HepG2 (cell line): ENCODE measurements around the gene MYRIP. TPM values are rescaled to one million over a fixed set of nuclear protein-coding genes. Genes with fewer than 3 reads are reported as not detected.

ENCODE experiments used
- ATAC-seq: fragments of 200-7000 bp; cut with Tn5 transposase; 3 replicates; pipeline ENCODE4 v1.9.1; 2020; ENCODE audit warnings: mild to moderate bottlenecking, moderate library complexity
- BruUV-seq: library from RNA; stranded (reverse); fragments of 400-500 nt; replicated peaks from 2 replicates; lab custom pipeline; 2021; lab: Mats Ljungman, UMichigan
- CTCF ChIA-PET: fragments of 300-600 bp; formaldehyde crosslinking; extraction: SDS; loops from one replicate; lab custom pipeline; 2021; ENCODE audit warnings: low total read pairs, inconsistent platforms, low intra/inter-chr PET ratio; lab: Yijun Ruan, JAX
- POLR2A ChIA-PET: fragments of 350-600 bp; sonication (Branson Sonifier 250); formaldehyde crosslinking; loops from one replicate; lab custom pipeline; 2020; ENCODE audit warnings: antibody characterized with exemption, inconsistent platforms; lab: Yijun Ruan, JAX
- DNase-seq: peaks from one replicate; pipeline ENCODE4 v3.0.0-alpha.2; 2015; ENCODE audit warnings: low spot score
- FAIRE-seq: peaks from 3 replicates; lab custom pipeline; 2011; peaks lifted over from hg19 to GRCh38; lab: Jason Lieb, UNC
- H2AFZ ChIP-seq: one replicate; pipeline ENCODE4 v1.6.1; 2011; ENCODE audit warnings: low read length, inconsistent platforms
- H3K27ac ChIP-seq: fragments of 300-600 bp; 3 replicates; pipeline ENCODE4 v1.8.0; 2011; ENCODE audit warnings: mixed run types, mild to moderate bottlenecking, mixed read lengths, low read length, inconsistent platforms; ENCODE audit not compliant: insufficient read depth; ENCODE audit errors: extremely low read length
- H3K27me3 ChIP-seq, 2 experiments: fragments of 200-600 bp in 1 of 2; 2 replicates in 1 of 2; 3 replicates in 1 of 2; pipeline versions ENCODE4 v1.6.0 to v1.8.0; 2011; ENCODE audit warnings: low read length in 2 of 2, mild to moderate bottlenecking in 2 of 2, moderate library complexity in 2 of 2, inconsistent platforms in 1 of 2; ENCODE audit not compliant: insufficient read depth in 2 of 2, control insufficient read depth in 1 of 2
- H3K36me3 ChIP-seq, 2 experiments: fragments of 200-600 bp in 1 of 2; replicated peaks in 1 of 2; 2 replicates in 1 of 2; 3 replicates in 1 of 2; pipeline versions ENCODE4 v1.5.1 to v1.8.0; 2011; ENCODE audit warnings: low read length in 2 of 2, inconsistent platforms in 1 of 2; ENCODE audit not compliant: insufficient read depth in 2 of 2, control insufficient read depth in 1 of 2
- H3K4me1 ChIP-seq: 2 replicates; pipeline ENCODE4 v1.5.1; 2012; ENCODE audit warnings: low read length, inconsistent platforms; ENCODE audit not compliant: insufficient read depth
- H3K4me2 ChIP-seq: 2 replicates; pipeline ENCODE4 v1.6.0; 2011; ENCODE audit warnings: low read depth, low read length, inconsistent platforms
- H3K4me3 ChIP-seq, 3 experiments: fragments of 200-600 bp in 1 of 3; sonication (generic), shearing (Covaris generic) in 1 of 3; replicated peaks in 1 of 3; 2 replicates each; pipeline ENCODE4 v1.5.1; 2011 to 2016; ENCODE audit warnings: low read length in 3 of 3, inconsistent platforms in 2 of 3, low read depth in 2 of 3, mild to moderate bottlenecking in 2 of 3, control low read depth in 1 of 3, mixed read lengths in 1 of 3; ENCODE audit not compliant: insufficient read depth in 1 of 3
- H3K79me2 ChIP-seq: one replicate; pipeline ENCODE4 v1.6.1; 2011; ENCODE audit warnings: low read length, inconsistent platforms; ENCODE audit not compliant: insufficient read depth
- H3K9ac ChIP-seq: 2 replicates; pipeline ENCODE4 v1.6.0; 2011; ENCODE audit warnings: mild to moderate bottlenecking, low read depth, low read length, inconsistent platforms; ENCODE audit not compliant: insufficient read depth
- H3K9me3 ChIP-seq: 2 replicates; pipeline ENCODE4 v1.5.1; 2012; ENCODE audit warnings: mild to moderate bottlenecking, low read length
- H4K20me1 ChIP-seq: 2 replicates; pipeline ENCODE4 v1.6.0; 2011; ENCODE audit warnings: inconsistent platforms, mild to moderate bottlenecking, low read length, moderate library complexity; ENCODE audit not compliant: insufficient read depth
- CHD2 ChIP-seq: IDR thresholded peaks from 2 replicates; pipeline ENCODE4 v1.6.1; 2011; ENCODE audit warnings: low read depth, low read length, improper control_type of control experiment
- ELF4 ChIP-seq: sonication (generic); formaldehyde crosslinking; IDR thresholded peaks from 2 replicates; pipeline ENCODE4 v1.5.0; 2020; ENCODE audit warnings: missing genetic modification reagents, mild to moderate bottlenecking, moderate library complexity, borderline replicate concordance
- HMGXB3 ChIP-seq: sonication (generic); formaldehyde crosslinking; IDR thresholded peaks from 2 replicates; pipeline ENCODE4 v1.4.0; 2020; ENCODE audit warnings: missing genetic modification reagents, borderline replicate concordance
- NBN ChIP-seq: fragments of 450-650 bp; conservative IDR thresholded peaks from 2 replicates; pipeline ENCODE4 v1.6.1; 2017
- PRDM4 ChIP-seq: sonication (generic); formaldehyde crosslinking; IDR thresholded peaks from 2 replicates; pipeline ENCODE4 v1.9.0; 2021; ENCODE audit warnings: missing genetic modification reagents, borderline replicate concordance
- SALL1 ChIP-seq: sonication (generic); formaldehyde crosslinking; IDR thresholded peaks from 2 replicates; pipeline ENCODE4 v1.8.0; 2022; ENCODE audit warnings: mild to moderate bottlenecking, missing genetic modification reagents
- STAG1 ChIP-seq: sonication (generic); formaldehyde crosslinking; IDR thresholded peaks from 2 replicates; pipeline ENCODE4 v1.4.0; 2020; ENCODE audit warnings: missing genetic modification reagents
- TAF1 ChIP-seq: sonication (generic); formaldehyde crosslinking; IDR thresholded peaks from 2 replicates; pipeline ENCODE4 v1.4.0; 2020; ENCODE audit warnings: missing genetic modification reagents
- YEATS4 ChIP-seq: sonication (generic); formaldehyde crosslinking; IDR thresholded peaks from 2 replicates; pipeline ENCODE4 v1.4.0; 2020; ENCODE audit warnings: missing genetic modification reagents, borderline replicate concordance
- ZNF362 ChIP-seq: sonication (generic); formaldehyde crosslinking; IDR thresholded peaks from 2 replicates; pipeline ENCODE4 v1.4.0; 2020; ENCODE audit warnings: missing genetic modification reagents, mild to moderate bottlenecking, borderline replicate concordance
- WGBS: methylation state at CpG from one replicate; pipeline ENCODE4 v1.1.6; 2017; ENCODE audit warnings: low lambda C conversion rate; 5-methylcytosine and 5-hydroxymethylcytosine counted together
- in situ Hi-C: cut with HindIII; loops from 2 replicates; pipeline ENCODE4 v1.10.0; 2017; ENCODE audit warnings: low pct_unique_long_range_greater_than_20kb; ENCODE audit not compliant: extremely low pct_ligation_motif_present
- intact Hi-C: fragments of 100-400 bp; cut with micrococcal nuclease; formaldehyde crosslinking; loops from one replicate; pipeline ENCODE4 v1.10.0; 2022; ENCODE audit not compliant: unreplicated experiment
- polyA plus RNA-seq, 8 experiments: library from polyadenylated mRNA; depleted of rRNA in 3 of 8; stranded (reverse) in 7 of 8; unstranded in 1 of 8; fragments of >200 nt; fragmentation: Illumina TruSeq in 4 of 8; extraction: Trizol in 4 of 8; gene quantifications; 2 replicates each; pipeline versions ENCODE4 v1.2.1 to v1.2.3, GENCODE V29; 2011 to 2016; ENCODE audit warnings: low read depth in 4 of 8, missing spikeins in 1 of 8, mixed read lengths in 1 of 8; ENCODE audit not compliant: insufficient read depth in 1 of 8
- total RNA-seq, 5 experiments: library from RNA; depleted of rRNA; stranded (reverse); fragments of >200 nt; fragmentation: Illumina TruSeq; extraction: Trizol; gene quantifications; 2 replicates each; pipeline ENCODE4 v1.2.3, GENCODE V29; 2016; ENCODE audit warnings: low read depth in 1 of 5

MYRIP gene
- total and polyA plus RNA-seq, 2 of the 13 experiments (the other 11 are each of a cell fraction or from before 2014, with no cell fraction given) = 0.64 to 0.84 TPM

- TF ChIP-seq PRDM4 (CRISPR knock-in tag) = no peak
- TF ChIP-seq YEATS4 (CRISPR knock-in tag) = no peak
- TF ChIP-seq TAF1 (CRISPR knock-in tag) = no peak
- TF ChIP-seq CHD2 = no peak
- no peak for TF ChIP-seq NBN
Observed at GRCh38 chr3:40068636-40069035, 259.2 kb downstream of the MYRIP start (continued).

GRCh38 chr3:40070816-40071215 is 261.4 kb downstream of the MYRIP start:
- POLR2A ChIA-PET = no interaction called here
- no peak overlapping the region for H2AFZ ChIP-seq
- 82% methylated on average over 1 of the region's 1 CpG for WGBS
- in situ Hi-C loops (no loop called here), intact Hi-C loops (no loop called here)
- no peak for TF ChIP-seq HMGXB3 (CRISPR knock-in tag)
- TF ChIP-seq SALL1 (CRISPR knock-in tag) = no peak
- no peak for TF ChIP-seq STAG1
- TF ChIP-seq ELF4 (CRISPR knock-in tag) = no peak
- no peak for TF ChIP-seq ZNF362
- no peak overlapping the region for H3K4me2 ChIP-seq
- DNase-seq (no peak), FAIRE-seq (no peak), ATAC-seq (no peak)
- no TSS peak for BruUV-seq
- no peak overlapping the region for H3K27ac ChIP-seq
- no peaks in the 10 kb centered on the region for H3K9me3 ChIP-seq
- no peaks in the 10 kb centered on the region for H3K27me3 ChIP-seq
- no peaks in the 10 kb centered on the region for H3K79me2 ChIP-seq
- no peak overlapping the region for H3K9ac ChIP-seq
- no peaks in the 10 kb centered on the region for H3K36me3 ChIP-seq
- CTCF ChIA-PET = no interaction called here
- H4K20me1 ChIP-seq = no peaks in the 10 kb centered on the region
- H3K4me1 ChIP-seq = no peaks in the 10 kb centered on the region
- no peak overlapping the region for H3K4me3 ChIP-seq
